IPS-NIHi7 (cell line): ENCODE results near the gene MAGI1.
"Not testable (repeated sequence)": the region's sequence is repeated elsewhere in the genome, so short reads cannot be mapped to it uniquely, and the experiment has no call there.

ENCODE experiments used
- DNase-seq: peaks from one replicate; pipeline ENCODE4 v3.0.0; 2012; ENCODE audit warnings: mixed read lengths; ENCODE audit errors: extremely low spot score

Gene MAGI1

DNA sequence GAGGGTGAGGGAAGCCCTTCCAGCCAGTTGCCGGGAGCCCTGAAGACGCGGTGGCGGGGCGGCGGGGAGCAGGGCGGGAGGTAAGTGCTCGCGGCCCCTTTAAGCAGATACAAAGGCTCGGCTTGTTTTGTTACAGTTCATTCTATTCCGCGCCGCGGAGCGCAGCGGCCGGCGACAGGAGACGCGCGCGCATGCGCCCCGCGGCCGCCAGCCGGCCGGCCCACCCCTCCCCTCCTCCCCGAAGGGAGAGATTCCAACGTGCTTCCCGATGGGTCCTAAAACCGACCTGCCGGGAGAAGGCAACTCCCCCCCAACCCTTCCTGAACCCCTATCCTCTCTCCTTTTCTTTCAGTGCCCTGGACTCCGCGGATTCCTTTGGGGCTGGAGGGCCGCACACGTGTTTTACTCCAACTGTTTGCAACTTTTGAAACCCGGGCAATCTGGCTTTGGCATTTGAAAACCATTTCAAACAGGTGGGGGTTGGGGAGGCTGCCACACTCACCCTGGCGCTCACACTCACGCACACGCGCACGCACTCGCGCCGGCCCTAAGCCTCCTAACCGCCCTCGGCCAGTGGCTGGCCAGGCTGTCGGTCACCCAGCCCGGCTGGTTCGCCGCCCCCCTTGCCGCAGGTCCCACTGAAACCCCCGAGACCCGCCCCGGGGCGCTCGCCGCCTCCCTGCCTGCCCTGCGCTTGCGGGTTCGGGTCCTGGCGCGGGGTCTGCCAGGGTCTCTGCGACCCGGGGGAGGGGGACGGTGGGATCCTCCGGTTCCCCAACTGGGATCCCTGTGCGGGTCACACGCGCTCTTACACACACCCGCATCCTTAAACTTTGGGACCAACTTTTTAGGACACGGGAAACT, at the start of gene MAGI1:
Gene MAGI1 (minus strand): TSS at position 193 of the 864 bp plus-strand sequence. CDS start 610 bp downstream, outside the sequence.
- DNase-seq = peak; percentile 91

DNA sequence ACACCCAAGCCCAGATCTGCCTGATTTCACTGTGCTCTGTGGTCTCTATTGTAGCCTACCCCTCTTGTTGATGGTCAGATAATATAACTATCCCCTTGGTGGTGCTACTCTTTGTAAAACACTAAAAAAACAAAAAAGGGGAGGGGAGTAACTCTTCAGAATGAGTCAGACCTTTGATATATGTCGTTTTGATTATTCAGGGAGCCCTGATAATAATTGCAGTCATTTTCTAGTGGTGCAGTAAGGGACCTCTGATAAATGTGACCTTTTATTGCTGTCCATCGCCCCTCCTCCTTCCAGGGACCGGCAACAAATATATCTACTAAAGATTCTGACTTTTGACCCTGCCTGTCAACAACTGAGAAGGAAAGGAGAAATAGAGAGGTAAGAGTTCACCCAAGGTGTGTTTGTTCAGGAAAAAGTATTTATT, 45.1 kb upstream of the MAGI1 start:
- no peak for DNase-seq

DNA sequence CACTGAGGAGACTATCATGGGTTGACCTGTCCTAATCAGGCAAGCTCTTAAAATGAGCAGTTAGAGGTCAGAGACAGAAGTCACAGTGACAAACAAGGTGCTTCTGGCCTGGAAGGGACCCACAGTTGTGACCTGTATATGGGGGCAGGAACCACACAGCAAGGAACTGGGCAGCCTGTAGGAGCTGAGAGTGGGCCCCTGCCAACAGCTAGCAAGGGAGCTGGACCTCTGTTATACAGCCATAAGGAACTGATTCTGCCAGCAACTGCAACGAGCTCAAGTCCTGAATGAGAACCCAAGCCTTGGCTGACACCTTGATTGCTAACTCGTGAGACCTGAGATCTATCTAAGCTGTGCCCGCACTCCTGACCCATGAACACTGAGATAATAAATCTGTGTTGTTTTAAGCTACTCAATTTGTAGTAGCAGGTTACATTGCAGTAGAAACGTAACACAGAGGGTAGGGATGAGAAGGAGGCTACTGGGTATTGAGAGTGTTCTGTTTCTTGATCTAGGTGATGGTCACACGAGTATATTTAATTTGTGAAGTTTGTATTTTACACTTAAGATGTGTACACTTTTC, 44.5 kb upstream of the MAGI1 start:
- DNase-seq = no peak

DNA sequence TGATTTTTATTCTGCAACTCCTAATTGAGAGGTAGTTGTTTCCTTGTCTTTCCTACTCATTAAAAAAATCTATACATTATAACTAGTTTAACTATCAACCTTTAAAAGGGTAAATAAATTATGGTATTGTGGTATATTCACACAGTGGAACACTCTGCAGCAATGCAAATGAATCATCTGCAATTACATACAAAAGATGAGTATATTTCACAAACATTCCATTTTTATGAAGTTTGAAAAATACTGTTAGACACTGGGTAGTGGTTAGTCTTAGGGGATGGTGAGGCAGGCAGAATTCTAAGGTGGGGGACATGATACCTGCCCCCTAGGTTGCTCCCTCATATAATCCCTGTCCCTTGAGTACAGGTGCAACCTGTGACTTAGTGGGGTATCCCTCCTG, 44.0 kb upstream of the MAGI1 start:
- no peak for DNase-seq

DNA sequence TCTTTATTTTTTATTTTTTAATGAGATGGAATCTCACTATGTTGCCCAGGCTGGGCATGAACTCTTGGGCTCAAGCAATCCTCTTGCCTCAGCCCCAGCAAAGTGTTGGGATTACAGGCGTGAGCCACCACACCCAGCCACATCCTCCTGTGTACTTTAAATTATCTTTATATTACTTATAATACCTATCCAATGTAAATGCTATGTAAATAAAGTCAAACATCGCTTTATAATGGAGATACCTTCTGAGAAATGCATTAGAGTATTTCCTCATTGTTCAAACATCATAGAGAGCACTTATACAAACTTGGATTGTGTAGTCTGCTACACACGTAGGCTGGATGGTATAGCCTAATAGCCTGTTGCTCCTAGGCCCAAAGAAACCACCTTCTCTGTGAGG, 41.4 kb upstream of the MAGI1 start:
- DNase-seq = no peak

DNA sequence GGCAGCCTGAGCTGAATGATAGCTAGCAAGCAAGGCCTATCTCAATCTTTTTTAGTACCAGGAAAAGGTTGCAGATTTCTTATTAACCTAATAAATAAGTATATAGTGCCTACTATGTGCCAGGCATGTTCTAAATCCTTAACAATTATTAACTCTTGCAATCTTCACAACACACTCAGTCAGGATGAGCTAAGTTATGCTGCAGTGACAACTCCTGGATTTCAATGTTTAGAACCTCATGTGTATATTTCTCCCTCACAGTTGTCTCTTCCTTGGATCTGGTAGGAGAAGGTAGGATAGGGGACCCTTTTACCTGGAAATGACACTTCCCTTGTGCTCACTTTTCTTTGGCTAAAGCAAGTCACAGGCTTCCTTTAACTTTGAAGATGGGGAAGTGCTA, 39.3 kb upstream of the MAGI1 start:
- no peak for DNase-seq

DNA sequence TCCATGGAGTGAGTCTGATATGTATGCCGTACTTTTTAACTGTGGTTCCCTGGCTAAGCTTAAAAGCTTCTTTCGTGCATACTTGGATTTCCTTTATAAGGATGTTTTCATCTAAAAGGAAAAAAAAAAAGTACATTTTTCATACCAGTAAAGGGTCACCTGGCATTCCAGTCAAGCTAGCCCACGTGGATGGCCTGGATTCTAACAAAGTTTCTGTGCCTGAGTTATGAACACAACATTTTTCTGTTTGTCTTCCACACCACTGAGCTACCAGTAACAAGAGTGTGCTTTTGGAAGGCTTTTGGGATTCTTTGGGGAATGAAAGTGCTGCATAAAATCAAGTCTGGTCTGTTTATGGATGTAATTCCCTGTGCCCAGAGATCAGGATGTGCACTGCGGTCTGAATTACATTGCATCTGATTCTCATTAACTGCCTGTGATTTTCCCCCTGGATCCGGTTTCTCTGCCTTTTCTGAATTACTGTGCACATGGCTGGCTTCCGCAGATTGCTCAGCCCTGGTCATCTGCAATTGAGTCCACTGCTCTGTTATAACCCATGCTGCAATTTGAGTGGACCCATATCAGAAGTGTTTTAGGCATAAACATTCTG, 38.2 kb upstream of the MAGI1 start:
- DNase-seq = no peak

DNA sequence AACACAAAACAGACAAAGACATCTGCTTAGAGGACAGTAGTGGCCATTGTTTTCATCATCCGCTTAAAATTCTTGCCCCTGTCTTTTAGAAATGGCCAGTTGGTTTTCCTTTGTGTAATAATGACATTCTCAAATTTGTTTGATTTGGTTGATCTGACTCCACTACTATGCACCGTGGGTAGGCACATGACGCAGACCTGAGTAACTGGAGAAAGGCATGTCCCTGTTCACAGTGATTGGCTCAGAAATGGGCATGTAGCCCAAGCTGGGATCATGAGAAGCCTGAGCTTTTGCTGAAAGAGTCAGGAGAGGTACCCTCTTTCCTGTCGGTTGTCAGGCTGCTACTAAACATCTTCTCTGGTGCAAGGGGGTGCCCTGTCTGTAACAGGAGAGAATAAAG, 36.6 kb upstream of the MAGI1 start:
- no peak for DNase-seq

DNA sequence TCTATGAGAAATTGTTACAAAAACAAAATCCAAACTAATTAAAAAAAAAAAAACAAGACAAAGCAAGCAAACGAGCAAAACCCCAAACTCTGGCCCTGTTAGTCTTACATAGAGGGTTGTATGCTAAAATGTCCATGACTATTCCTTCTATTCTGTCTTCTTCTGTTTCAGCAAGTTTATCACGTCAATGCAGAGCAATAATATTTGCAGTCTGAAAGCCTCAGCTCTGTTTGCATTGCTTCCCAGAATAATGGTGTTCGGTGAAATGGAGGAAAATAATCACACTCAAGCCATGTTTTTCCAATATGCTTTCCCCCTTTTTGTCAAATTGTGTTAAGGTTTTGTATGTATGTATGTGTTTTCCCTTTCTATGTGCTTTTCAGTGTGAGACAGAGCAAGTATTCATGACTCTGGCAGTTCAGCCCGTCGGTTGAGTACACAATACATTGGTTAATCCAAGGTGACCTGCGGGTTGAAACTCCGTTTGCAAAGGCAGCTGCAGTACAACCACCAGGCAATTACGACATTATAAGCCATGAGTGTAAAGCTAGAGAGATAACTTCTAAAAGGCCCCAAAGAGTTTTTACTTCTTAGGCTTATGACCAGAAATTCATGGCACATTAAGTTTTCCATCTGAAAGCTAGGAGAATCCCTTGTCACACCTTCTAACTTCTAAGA, 34.9 kb upstream of the MAGI1 start:
- DNase-seq = no peak

DNA sequence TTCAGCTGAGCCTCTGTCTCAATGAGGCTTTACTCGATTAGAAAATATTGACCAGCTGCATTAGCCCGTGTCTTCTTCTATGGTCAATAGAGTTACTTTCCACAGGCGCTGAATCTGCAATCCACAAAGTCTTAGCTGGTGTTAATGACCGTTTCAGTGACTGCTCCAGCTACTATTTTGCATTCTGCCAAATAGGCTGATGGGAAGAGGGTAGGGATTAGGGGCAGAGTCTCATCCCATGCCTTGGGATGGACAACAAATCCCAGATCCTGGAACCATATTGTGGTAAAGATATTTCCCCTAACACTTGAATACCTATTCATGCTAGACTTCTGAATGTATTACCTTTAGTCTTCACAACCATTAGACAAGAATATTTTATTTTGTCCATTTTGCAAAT, 29.5 kb upstream of the MAGI1 start:
- DNase-seq = no peak

DNA sequence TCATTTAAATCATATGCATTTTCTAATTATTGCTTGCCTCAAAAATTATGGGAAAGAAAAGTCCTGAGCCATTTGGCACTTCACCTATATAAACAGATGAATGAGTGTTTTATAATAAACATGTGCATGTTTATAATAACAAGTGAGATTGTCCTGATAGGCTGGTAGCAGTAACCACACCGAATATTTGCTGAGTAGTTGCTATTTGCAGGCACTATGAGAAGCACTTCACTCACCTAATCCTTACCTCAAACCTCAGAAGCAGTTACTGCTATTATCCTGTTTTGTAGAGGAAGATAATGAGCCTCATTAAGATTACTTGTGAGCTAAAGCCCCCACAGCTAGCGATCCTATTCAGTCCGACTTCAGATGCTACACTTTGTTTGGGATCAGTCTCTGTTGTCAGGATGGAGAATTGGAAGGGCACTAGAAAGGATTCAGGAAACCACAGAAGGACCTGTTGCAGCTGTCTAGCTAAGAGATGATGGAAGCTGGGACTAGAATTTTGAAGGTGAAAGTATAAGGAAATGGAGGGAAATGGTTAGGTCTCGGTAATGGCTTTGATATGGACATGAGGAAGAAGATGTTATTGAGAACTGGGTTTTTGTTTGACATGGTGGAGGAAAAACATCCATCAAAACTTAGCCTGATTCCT, 28.4 kb upstream of the MAGI1 start:
- no peak for DNase-seq

DNA sequence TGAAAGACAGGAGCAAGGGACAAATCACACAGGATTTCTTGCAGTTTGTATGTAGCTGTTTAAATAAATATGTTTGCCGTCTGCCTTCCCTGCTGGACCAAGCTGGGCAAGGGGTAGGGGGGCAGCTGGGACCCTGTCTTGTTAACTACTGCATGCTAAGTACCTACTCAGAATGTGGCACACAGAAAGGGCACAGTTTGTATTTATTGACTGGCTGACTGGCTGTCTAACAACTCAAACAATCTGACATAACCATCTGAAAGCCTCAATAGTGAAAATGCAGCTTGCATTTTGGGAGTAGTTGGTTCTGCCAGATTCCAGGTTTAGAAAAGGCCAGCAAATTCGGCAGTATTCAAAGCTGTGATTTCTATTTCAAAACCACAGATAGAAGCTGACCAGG, 16.6 kb upstream of the MAGI1 start:
- no peak for DNase-seq

DNA sequence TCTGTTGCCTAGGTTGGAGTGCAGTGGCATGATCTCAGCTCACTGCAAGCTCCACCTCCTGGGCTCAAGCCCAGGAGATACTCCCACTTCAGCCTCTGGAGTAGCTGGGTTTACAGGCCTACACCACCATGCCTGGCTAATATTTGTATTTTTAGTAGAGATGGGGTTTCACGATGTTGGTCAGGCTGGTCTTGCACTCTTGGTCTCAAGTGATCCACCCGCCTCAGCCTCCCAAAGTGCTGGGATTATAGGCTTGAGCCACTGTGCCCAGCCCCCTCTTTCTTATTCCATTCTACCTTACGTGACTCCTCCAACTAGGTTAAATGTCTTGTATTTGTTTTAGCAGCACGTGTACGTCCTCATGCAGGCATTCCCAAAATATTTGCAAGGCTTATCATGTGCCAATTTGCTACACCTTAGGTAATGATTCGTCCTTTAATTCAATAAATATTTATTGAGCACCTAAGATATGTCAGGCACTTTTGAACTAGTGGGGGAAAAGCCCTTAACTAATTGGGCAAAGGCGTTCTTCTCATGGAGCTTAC, 14.9 kb upstream of the MAGI1 start:
- no peak for DNase-seq

DNA sequence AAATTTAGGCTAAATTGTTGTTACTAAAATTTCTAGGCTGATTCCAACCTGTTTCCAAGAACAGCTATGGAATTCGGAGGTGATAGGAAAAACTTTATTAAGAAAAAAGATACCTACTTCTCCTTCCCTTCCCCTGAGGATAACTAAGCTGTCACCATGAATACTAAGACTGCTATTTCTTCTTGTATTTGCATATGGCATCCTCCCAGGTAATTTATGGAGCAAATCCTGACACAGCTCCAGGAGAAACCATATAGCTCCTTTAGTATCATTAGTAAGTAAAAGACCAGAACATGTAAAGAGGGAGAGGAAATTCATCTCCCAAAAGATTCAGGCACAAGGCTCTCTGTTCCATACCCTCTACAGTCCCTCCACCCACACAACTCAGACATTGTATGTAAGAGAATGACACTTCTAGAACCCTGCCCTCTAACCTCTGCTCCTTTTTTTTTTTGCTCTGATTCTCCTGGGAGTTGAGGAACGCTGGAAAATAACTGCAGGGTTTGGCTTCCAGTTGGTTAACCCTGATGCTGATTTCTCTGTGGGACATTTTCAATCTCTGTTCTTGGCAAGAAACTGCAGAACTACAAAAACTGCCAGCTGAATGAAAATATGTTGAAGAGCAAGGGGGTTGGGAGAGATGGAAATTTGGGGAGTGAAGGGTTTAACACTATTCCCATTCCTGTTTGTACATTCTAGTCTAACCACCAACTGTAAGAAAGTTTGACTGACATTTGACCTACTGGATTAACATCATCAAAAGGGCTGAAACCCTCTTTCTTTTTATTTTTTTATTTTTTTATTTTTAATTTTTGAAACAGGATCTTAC, 14.2 kb upstream of the MAGI1 start:
- DNase-seq = no peak

DNA sequence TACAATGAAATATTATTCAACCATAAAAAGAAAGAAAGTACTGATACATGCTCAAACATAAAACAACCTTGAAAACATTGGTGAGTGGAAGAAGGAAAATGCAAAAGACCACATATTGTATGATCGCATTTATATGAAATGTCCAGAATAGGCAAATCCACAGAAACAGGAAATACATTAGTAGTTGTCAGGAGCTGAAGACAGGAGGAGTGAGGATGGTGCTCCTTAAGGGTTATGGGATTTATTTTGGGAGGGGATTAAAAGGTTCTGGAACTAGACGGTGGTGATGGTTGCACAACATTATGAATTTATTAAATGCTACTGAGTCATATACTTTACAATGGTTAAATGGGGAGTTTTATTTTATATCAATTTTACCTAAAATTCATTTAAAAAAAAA, 12.1 kb upstream of the MAGI1 start:
- DNase-seq = no peak

DNA sequence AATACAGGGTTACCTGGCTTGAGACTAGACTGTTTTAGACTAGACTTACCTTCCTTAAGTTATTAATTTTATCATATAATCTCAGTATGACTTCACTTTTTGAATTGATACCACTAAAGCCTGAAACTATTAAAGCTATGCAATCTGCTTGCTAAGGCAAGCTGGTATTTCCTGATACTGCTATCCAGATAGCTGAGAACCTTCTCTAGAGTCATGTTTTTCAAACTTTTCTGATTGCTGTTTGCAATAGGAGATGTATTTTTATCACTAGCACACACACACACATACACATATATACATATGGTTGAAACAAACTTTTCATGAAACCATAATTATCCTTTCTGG, 9.3 kb upstream of the MAGI1 start:
- no peak for DNase-seq

DNA sequence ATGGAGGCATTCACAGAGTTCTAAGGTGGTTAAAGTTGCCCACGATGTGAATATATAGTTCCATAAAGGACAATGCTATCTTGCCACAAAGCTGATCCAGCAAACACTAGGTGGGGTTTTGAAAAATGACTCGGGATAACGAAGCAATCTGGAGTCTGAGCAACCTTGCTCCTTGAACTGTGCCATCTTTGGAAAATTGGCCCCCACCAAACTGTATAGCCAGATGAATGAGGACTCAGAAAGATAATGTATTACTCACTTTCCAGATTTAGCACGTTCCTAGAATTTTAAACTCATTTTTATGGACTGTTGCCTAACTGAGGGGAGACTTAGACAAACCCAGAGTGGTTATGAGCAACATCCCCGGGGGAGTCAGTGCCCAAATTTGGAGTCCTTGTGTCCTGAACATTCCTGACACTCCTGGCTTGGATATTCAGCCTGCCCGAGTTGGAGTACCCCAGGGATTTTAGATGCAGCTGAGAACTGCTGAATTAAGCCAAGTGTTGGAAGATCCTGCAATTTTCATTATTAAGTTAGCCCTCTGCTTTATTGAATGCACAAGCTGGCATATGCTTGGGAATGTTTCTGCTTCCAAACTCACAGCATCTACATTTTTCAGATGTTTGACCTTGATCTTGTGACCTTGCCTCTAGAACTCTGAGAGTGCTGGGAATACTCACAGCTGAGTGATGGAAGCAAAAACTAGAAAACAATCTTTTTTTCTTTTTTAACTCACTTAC, 8.8 kb upstream of the MAGI1 start:
- DNase-seq = no peak

DNA sequence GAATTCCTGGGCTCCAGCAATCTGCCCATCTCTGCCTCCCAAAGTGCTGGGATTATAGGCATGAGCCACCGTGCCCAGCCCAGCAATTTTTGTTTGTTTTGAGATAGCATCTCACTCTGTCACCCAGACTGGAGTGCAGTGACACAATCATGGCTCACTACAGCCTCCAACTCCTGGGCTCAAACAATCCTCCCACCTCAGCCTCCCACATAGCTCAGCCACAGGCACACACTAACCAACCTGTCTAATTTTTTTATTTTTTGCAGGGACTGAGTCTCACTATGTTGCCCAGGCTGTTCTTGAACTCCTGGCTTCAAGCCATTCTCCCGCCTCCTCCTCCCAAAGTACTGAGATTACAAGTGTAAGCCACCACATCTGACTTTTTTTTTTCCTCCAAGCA, 7.6 kb upstream of the MAGI1 start:
- not testable (repeated sequence) for DNase-seq

DNA sequence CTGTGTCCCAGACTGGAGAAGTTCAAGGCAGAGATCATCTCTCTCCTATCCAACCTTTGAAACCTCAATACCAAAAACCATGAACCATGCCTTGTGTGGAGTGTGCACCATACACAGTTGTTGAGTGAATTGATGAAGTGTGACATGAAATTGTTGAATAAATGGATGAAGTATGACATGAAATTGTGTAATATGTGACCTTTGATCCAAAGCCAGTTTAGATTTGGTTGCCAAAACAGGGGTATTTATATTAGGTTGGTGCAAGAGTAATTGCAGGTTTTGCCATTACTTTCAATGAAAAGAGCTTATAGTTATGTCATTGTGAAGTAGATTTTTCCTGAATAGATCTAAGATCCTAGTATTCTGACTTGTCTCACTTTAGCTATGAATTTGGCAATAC, 3.1 kb upstream of the MAGI1 start:
- no peak for DNase-seq

DNA sequence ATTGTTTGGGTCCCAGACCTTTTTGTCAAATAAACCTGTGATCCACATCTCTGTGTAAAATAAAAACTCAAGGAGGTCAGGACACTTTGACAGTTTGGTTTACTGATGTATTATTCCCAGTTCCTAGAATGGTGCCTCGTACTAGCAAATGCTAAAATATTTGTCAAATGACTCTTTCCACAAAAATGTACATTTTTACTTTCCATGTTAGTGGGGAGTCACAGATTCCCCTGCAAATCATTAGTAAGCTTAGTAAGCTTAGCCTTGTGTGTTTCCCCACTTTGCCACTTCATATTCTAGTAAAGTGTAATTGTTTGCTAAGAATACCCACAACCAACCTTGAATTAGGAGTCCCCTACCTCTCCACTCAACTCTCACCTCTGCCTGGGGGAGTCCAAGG, 2.4 kb upstream of the MAGI1 start:
- no peak for DNase-seq
